K562 (cell line): ENCODE results near the gene KRT8. TPM values are rescaled to one million over a fixed set of nuclear protein-coding genes. Genes with fewer than 3 reads are reported as not detected.
A peak's percentile ranks its signal among the peaks of the same experiment; 100 is the strongest.

Experiments
- CHD4 ChIP-seq: fragments of 200-600 bp; sonication (generic); IDR thresholded peaks from 3 replicates; pipeline ENCODE4 v1.6.1; 2012; ENCODE audit warnings: low read depth, mild to moderate bottlenecking, mixed read lengths, low read length, inconsistent platforms; ENCODE audit not compliant: insufficient read depth, insufficient replicate concordance, poor library complexity, severe bottlenecking
- HMG20B ChIP-seq: fragments of 250-450 bp; sonication (Bioruptor Pico); IDR thresholded peaks from 2 replicates; pipeline ENCODE4 v1.5.0; 2021; ENCODE audit warnings: mild to moderate bottlenecking
- JUN ChIP-seq, 2 experiments: sonication (generic) in 1 of 2; formaldehyde crosslinking in 1 of 2; IDR thresholded peaks; 2 replicates each; pipeline versions ENCODE4 v1.6.1 to v1.8.0; 2012 to 2022; ENCODE audit warnings: borderline replicate concordance in 2 of 2, mild to moderate bottlenecking in 2 of 2, improper control_type of control experiment in 1 of 2, low read depth in 1 of 2, low read length in 1 of 2, missing genetic modification reagents in 1 of 2
- MAFK ChIP-seq: IDR thresholded peaks from 2 replicates; pipeline ENCODE4 v1.6.1; 2011; ENCODE audit warnings: low read length, improper control_type of control experiment
- NR2C2 ChIP-seq, 2 experiments: fragments of 200-800 bp in 1 of 2; sonication (Bioruptor generic) in 1 of 2; sonication (generic) in 1 of 2; formaldehyde crosslinking in 1 of 2; IDR thresholded peaks; 2 replicates each; pipeline versions ENCODE4 v1.6.1 to v1.8.0; 2016 to 2022; ENCODE audit warnings: mild to moderate bottlenecking in 1 of 2, missing compliant biosample characterization in 1 of 2, missing genetic modification characterization in 1 of 2, missing genetic modification reagents in 1 of 2
- PRMT5 ChIP-seq: sonication (generic); formaldehyde crosslinking; IDR thresholded peaks from 2 replicates; pipeline ENCODE4 v1.5.0; 2020; ENCODE audit warnings: missing genetic modification reagents
- REST ChIP-seq, 2 experiments: fragments of 450-650 bp; formaldehyde crosslinking in 1 of 2; IDR thresholded peaks; 2 replicates each; pipeline versions ENCODE4 v1.4.0 to v1.6.1; 2014 to 2020; ENCODE audit warnings: mild to moderate bottlenecking in 2 of 2, borderline replicate concordance in 1 of 2, low read depth in 1 of 2
- SAP30 ChIP-seq: fragments of 200-600 bp; sonication (generic); IDR thresholded peaks from 2 replicates; pipeline ENCODE4 v1.6.1; 2012; ENCODE audit warnings: borderline replicate concordance, low read depth, mild to moderate bottlenecking, moderate library complexity, low read length, control low read depth, inconsistent platforms; ENCODE audit not compliant: insufficient read depth, poor library complexity, severe bottlenecking
- SMARCA4 ChIP-seq: fragments of 450-650 bp; IDR thresholded peaks from 2 replicates; pipeline ENCODE4 v1.6.1; 2016
- ZBTB12 ChIP-seq: fragments of 250-450 bp; sonication (Bioruptor Pico); IDR thresholded peaks from 2 replicates; pipeline ENCODE4 v1.4.0; 2020
- ZNF133 ChIP-seq: fragments of 250-450 bp; sonication (Bioruptor Pico); IDR thresholded peaks from 2 replicates; pipeline ENCODE4 v1.4.0; 2020; ENCODE audit warnings: mild to moderate bottlenecking
- ZNF41 ChIP-seq: fragments of 250-450 bp; sonication (Bioruptor Pico); conservative IDR thresholded peaks from 2 replicates; pipeline ENCODE4 v1.4.0; 2020; ENCODE audit warnings: mild to moderate bottlenecking
- polyA plus RNA-seq, 8 experiments: library from polyadenylated mRNA; depleted of rRNA in 4 of 8; stranded (reverse) in 5 of 8; unstranded in 3 of 8; fragments of >200 nt; fragmentation: Nextera tagmentation in 2 of 8; fragmentation: Illumina TruSeq in 1 of 8; extraction: Ambion mirVana in 2 of 8; extraction: Trizol in 1 of 8; gene quantifications; 2 replicates each; pipeline versions ENCODE4 v1.2.1 to v1.2.3, GENCODE V29; 2011 to 2014; ENCODE audit warnings: inconsistent platforms in 1 of 8, missing spikeins in 1 of 8
- total RNA-seq, 7 experiments: library from RNA; depleted of rRNA in 6 of 7; stranded (reverse); fragments of >200 nt in 6 of 7; fragmentation: Illumina TruSeq in 2 of 7; extraction: Trizol in 2 of 7; gene quantifications; 2 replicates each; pipeline versions ENCODE4 v1.2.1 to v1.2.3, GENCODE V29; 2011 to 2021; ENCODE audit warnings: low replicate concordance in 1 of 7
- TF ChIP-seq, protein P1 (sequence below): fragments of 450-650 bp; formaldehyde crosslinking; IDR thresholded peaks from 2 replicates; pipeline ENCODE4 v1.4.0; 2020; ENCODE audit warnings: mild to moderate bottlenecking, mixed read lengths

The KRT8 gene
- total and polyA plus RNA-seq, 9 of the 15 experiments (the other 6 are each of a cell fraction or from before 2014, with no cell fraction given), result 41.5 to 661 (median 260) TPM

DNA sequence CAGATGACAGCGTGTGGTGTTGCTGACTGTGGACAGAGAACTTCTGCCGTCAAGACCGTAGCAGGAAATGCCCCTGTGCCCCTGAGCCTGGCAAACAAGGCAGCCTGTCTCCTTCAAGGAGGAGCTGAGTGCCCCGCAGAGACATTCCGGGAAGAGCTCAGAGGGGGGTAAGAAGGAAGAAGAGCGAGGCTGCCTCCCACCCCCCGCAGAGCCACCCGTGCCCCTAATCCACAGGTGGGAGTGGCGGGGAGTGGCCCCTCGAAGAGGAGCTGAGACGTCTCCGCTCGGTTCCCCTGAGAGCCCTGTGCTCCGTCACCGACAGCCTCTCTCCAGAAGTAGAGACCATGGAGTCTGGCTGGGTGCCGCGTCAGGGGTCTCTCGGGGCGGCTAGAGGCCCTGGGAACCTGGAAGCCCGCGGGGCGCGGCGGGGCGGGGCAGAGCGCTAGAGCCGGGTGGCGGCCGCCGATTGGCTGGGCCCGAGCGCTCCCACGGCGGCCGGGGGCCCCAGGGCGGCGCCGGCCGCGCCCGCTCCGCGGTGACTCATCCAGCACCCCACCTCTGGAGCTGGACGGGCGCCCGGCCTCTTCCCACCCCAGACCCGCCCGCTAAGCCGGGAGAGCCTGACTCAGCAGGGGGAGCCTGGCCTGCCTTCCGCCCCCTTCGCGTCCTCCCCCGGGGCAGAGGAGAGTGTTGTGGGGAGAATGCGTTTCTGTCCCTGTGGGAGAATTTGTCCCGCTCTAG lies 30.9 kb downstream of the KRT8 start (continued):
- no peak for TF ChIP-seq NR2C2 (CRISPR knock-in tag; IDR thresholded peaks at IDR 0.05)
- peak; percentile 35; the same call in 1 of the 2 replicates for TF ChIP-seq NR2C2 (tag; IDR thresholded peaks at IDR 0.05)
- TF ChIP-seq ZNF41, result no peak
- TF ChIP-seq CHD4, result no peak
- TF ChIP-seq, protein P1, sequence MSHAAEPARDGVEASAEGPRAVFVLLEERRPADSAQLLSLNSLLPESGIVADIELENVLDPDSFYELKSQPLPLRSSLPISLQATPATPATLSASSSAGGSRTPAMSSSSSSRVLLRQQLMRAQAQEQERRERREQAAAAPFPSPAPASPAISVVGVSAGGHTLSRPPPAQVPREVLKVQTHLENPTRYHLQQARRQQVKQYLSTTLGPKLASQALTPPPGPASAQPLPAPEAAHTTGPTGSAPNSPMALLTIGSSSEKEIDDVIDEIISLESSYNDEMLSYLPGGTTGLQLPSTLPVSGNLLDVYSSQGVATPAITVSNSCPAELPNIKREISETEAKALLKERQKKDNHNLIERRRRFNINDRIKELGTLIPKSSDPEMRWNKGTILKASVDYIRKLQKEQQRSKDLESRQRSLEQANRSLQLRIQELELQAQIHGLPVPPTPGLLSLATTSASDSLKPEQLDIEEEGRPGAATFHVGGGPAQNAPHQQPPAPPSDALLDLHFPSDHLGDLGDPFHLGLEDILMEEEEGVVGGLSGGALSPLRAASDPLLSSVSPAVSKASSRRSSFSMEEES (CRISPR knock-in tag), result no peak
- TF ChIP-seq PRMT5, result no peak
- TF ChIP-seq JUN (IDR thresholded peaks at IDR 0.05; ENCODE audit: borderline replicate concordance, low read depth, low read length), result peak; percentile 92
- TF ChIP-seq JUN (CRISPR knock-in tag; IDR thresholded peaks at IDR 0.05; ENCODE audit: borderline replicate concordance), result no peak; the same call in 1 of the 2 replicates
- TF ChIP-seq SAP30, result no peak
- no peak for TF ChIP-seq HMG20B (CRISPR knock-in tag)
- no peak for TF ChIP-seq REST (IDR thresholded peaks at IDR 0.05; ENCODE audit: borderline replicate concordance)
- no peak; the same call in 1 of the 2 replicates for TF ChIP-seq REST (CRISPR knock-in tag; IDR thresholded peaks at IDR 0.05; ENCODE audit: low read depth)
- TF ChIP-seq ZNF133 (CRISPR knock-in tag), result no peak
- peak; percentile 81 for TF ChIP-seq MAFK
- peak; percentile 90 for TF ChIP-seq SMARCA4
- no peak for TF ChIP-seq ZBTB12 (CRISPR knock-in tag)
